IMR-90 (cell line): Measurements from ENCODE around the gene XKR3. TPM values are rescaled to one million over a fixed set of nuclear protein-coding genes. Genes with fewer than 3 reads are reported as not detected.

Experiments used
- ATAC-seq: fragments of 200-7000 bp; cut with Tn5 transposase; 2 replicates; pipeline ENCODE4 v1.9.1; 2020; ENCODE audit warnings: low read depth, mild to moderate bottlenecking, moderate library complexity
- BruUV-seq: library from RNA; stranded (reverse); fragments of 400-500 nt; replicated peaks from 2 replicates; lab custom pipeline; 2021; lab: Mats Ljungman, UMichigan
- CTCF ChIA-PET: fragments of 300-600 bp; formaldehyde crosslinking; extraction: SDS; loops from one replicate; lab custom pipeline; 2021; ENCODE audit warnings: antibody characterized with exemption; lab: Yijun Ruan, JAX
- POLR2A ChIA-PET: fragments of 300-600 bp; sonication (Branson Sonifier 250); formaldehyde crosslinking; loops from one replicate; lab custom pipeline; 2022; ENCODE audit warnings: antibody characterized with exemption; ENCODE audit not compliant: unreplicated experiment; lab: Charles Lee
- DNase-seq: peaks from one replicate; pipeline ENCODE4 v3.0.0; 2013
- H2AFZ ChIP-seq: replicated peaks from 2 replicates; pipeline ENCODE3; 2013; ENCODE audit warnings: low read length, mild to moderate bottlenecking; ENCODE audit not compliant: poor library complexity
- H2AK5ac ChIP-seq: 2 replicates; pipeline ENCODE4 v1.6.1; 2013; ENCODE audit warnings: low read depth, low read length, inconsistent platforms
- H2AK9ac ChIP-seq: replicated peaks from 2 replicates; pipeline ENCODE3; 2013; ENCODE audit warnings: mild to moderate bottlenecking, low read depth, low read length, moderate library complexity; ENCODE audit not compliant: poor library complexity
- H2BK120ac ChIP-seq: 2 replicates; pipeline ENCODE4 v1.6.1; 2013; ENCODE audit warnings: low read depth, low read length, inconsistent platforms
- H2BK15ac ChIP-seq: 3 replicates; pipeline ENCODE4 v1.6.1; 2013; ENCODE audit warnings: low read depth, low read length, inconsistent platforms
- H2BK20ac ChIP-seq: 2 replicates; pipeline ENCODE4 v1.6.1; 2013; ENCODE audit warnings: low read depth, mild to moderate bottlenecking, inconsistent platforms, low read length, moderate library complexity
- H2BK5ac ChIP-seq: 2 replicates; pipeline ENCODE4 v1.6.1; 2013; ENCODE audit warnings: mild to moderate bottlenecking, low read depth, low read length, inconsistent platforms; ENCODE audit not compliant: poor library complexity, severe bottlenecking
- H3K14ac ChIP-seq: replicated peaks from 2 replicates; pipeline ENCODE4 v1.6.1; 2013; ENCODE audit warnings: low read depth, low read length, inconsistent platforms
- H3K18ac ChIP-seq: 2 replicates; pipeline ENCODE4 v1.6.1; 2013; ENCODE audit warnings: low read depth, low read length, control low read depth
- H3K23ac ChIP-seq: 2 replicates; pipeline ENCODE4 v1.6.1; 2013; ENCODE audit warnings: low read depth, low read length, inconsistent platforms
- H3K27ac ChIP-seq: 2 replicates; pipeline ENCODE4 v1.5.1; 2013; ENCODE audit warnings: mild to moderate bottlenecking, control low read depth, low read length; ENCODE audit not compliant: insufficient read depth
- H3K27me3 ChIP-seq: 2 replicates; pipeline ENCODE4 v1.6.1; 2013; ENCODE audit warnings: low read length; ENCODE audit not compliant: control insufficient read depth, insufficient read depth
- H3K36me3 ChIP-seq: 2 replicates; pipeline ENCODE4 v1.6.1; 2013; ENCODE audit warnings: low read length, mixed read lengths; ENCODE audit not compliant: control insufficient read depth, insufficient read depth
- H3K4ac ChIP-seq: 2 replicates; pipeline ENCODE4 v1.6.1; 2013; ENCODE audit warnings: low read depth, low read length, inconsistent platforms
- H3K4me1 ChIP-seq: 2 replicates; pipeline ENCODE4 v1.6.1; 2013; ENCODE audit warnings: low read length, mixed read lengths; ENCODE audit not compliant: control insufficient read depth, insufficient read depth
- H3K4me2 ChIP-seq: 2 replicates; pipeline ENCODE4 v1.6.1; 2013; ENCODE audit warnings: low read depth, mild to moderate bottlenecking, control low read depth, low read length, moderate library complexity
- H3K4me3 ChIP-seq: 2 replicates; pipeline ENCODE4 v1.5.1; 2013; ENCODE audit warnings: low read depth, mild to moderate bottlenecking, control low read depth, low read length, moderate library complexity; ENCODE audit not compliant: insufficient read depth
- H3K56ac ChIP-seq: 2 replicates; pipeline ENCODE4 v1.6.1; 2013; ENCODE audit warnings: low read length, inconsistent platforms; ENCODE audit not compliant: insufficient read depth; ENCODE audit errors: extremely low read depth
- H3K79me1 ChIP-seq, 2 experiments: 2 replicates each; pipeline ENCODE4 v1.6.1; 2013; ENCODE audit warnings: low read length in 2 of 2, inconsistent platforms in 1 of 2, low read depth in 1 of 2
- H3K9ac ChIP-seq: 2 replicates; pipeline ENCODE4 v1.6.1; 2013; ENCODE audit warnings: low read depth, low read length, control low read depth
- H3K9me1 ChIP-seq: 2 replicates; pipeline ENCODE4 v1.6.1; 2013; ENCODE audit warnings: low read length, inconsistent platforms; ENCODE audit not compliant: insufficient read depth
- H3K9me3 ChIP-seq: 2 replicates; pipeline ENCODE4 v1.6.1; 2013; ENCODE audit warnings: low read length; ENCODE audit not compliant: control insufficient read depth, insufficient read depth
- H4K20me1 ChIP-seq: 2 replicates; pipeline ENCODE4 v1.6.1; 2013; ENCODE audit warnings: low read length, inconsistent platforms; ENCODE audit not compliant: insufficient read depth
- H4K5ac ChIP-seq: 2 replicates; pipeline ENCODE4 v1.6.1; 2013; ENCODE audit warnings: mild to moderate bottlenecking, low read depth, low read length, control low read depth
- H4K8ac ChIP-seq, 2 experiments: 2 replicates each; pipeline ENCODE4 v1.6.1; 2013; ENCODE audit warnings: low read depth in 2 of 2, low read length in 2 of 2, control low read depth in 1 of 2, inconsistent platforms in 1 of 2
- H4K91ac ChIP-seq: 2 replicates; pipeline ENCODE4 v1.6.1; 2013; ENCODE audit warnings: low read depth, low read length, inconsistent platforms; ENCODE audit not compliant: insufficient read depth
- BHLHE40 ChIP-seq: fragments of 150-350 bp; IDR thresholded peaks from 2 replicates; pipeline ENCODE4 v1.6.1; 2016; ENCODE audit warnings: mild to moderate bottlenecking, low read depth, low read length
- CEBPB ChIP-seq: IDR thresholded peaks from 2 replicates; pipeline ENCODE4 v1.6.1; 2012; ENCODE audit warnings: low read depth, low read length, improper control_type of control experiment
- CHD1 ChIP-seq: IDR thresholded peaks from 2 replicates; pipeline ENCODE4 v1.6.1; 2012; ENCODE audit warnings: low read depth, low read length, improper control_type of control experiment
- CTCF ChIP-seq: conservative IDR thresholded peaks from 2 replicates; pipeline ENCODE4 v1.5.1; 2012; ENCODE audit warnings: mild to moderate bottlenecking, low read depth, low read length, improper control_type of control experiment
- FOS ChIP-seq: fragments of 150-350 bp; IDR thresholded peaks from 2 replicates; pipeline ENCODE4 v1.6.1; 2016; ENCODE audit warnings: low read depth, low read length
- MAFK ChIP-seq: IDR thresholded peaks from 2 replicates; pipeline ENCODE4 v1.6.1; 2012; ENCODE audit warnings: low read depth, low read length, improper control_type of control experiment
- MAZ ChIP-seq: IDR thresholded peaks from 2 replicates; pipeline ENCODE4 v1.6.1; 2012; ENCODE audit warnings: low read depth, mild to moderate bottlenecking, low read length, improper control_type of control experiment, moderate library complexity, borderline replicate concordance
- MXI1 ChIP-seq: IDR thresholded peaks from 2 replicates; pipeline ENCODE4 v1.6.1; 2012; ENCODE audit warnings: low read depth, mild to moderate bottlenecking, low read length, moderate library complexity, borderline replicate concordance
- NFE2L2 ChIP-seq: fragments of 150-350 bp; IDR thresholded peaks from 2 replicates; pipeline ENCODE4 v1.6.1; 2016; ENCODE audit warnings: low read depth, mild to moderate bottlenecking, low read length
- POLR2A ChIP-seq: IDR thresholded peaks from 2 replicates; pipeline ENCODE4 v1.6.1; 2012; ENCODE audit warnings: mild to moderate bottlenecking, low read depth, low read length
- RAD21 ChIP-seq: IDR thresholded peaks from 2 replicates; pipeline ENCODE4 v1.6.1; 2012; ENCODE audit warnings: low read length, improper control_type of control experiment
- RCOR1 ChIP-seq: IDR thresholded peaks from 2 replicates; pipeline ENCODE4 v1.6.1; 2012; ENCODE audit warnings: mild to moderate bottlenecking, low read length, improper control_type of control experiment; ENCODE audit not compliant: insufficient replicate concordance
- RFX5 ChIP-seq: IDR thresholded peaks from 2 replicates; pipeline ENCODE4 v1.8.0; 2012; ENCODE audit warnings: low read depth, mild to moderate bottlenecking, low read length, moderate library complexity
- SMC3 ChIP-seq: fragments of 150-350 bp; IDR thresholded peaks from 2 replicates; pipeline ENCODE4 v1.6.1; 2016; ENCODE audit warnings: low read depth, mild to moderate bottlenecking, antibody characterized with exemption, low read length, moderate library complexity
- WGBS, 2 experiments: methylation state at CpG; one replicate each; pipeline versions ENCODE4 v1.1.5 to v1.1.7; 2013; ENCODE audit warnings: missing lambda C conversion rate in 2 of 2; ENCODE audit not compliant: insufficient read length in 1 of 2; ENCODE audit errors: extremely low coverage in 2 of 2; 5-methylcytosine and 5-hydroxymethylcytosine counted together
- dilution Hi-C: fragments of 300-500 bp; cut with HindIII; formaldehyde crosslinking; loops from one replicate; pipeline ENCODE4 v1.14.3; 2018; ENCODE audit warnings: low sequenced_read_pairs; ENCODE audit not compliant: unreplicated experiment
- in situ Hi-C: fragments of 300-500 bp; cut with MboI; formaldehyde crosslinking; loops from 3 replicates; pipeline ENCODE4 v1.14.3; 2019; ENCODE audit warnings: low sequenced_read_pairs, inconsistent platforms, mixed read lengths
- intact Hi-C: fragments of 100-400 bp; cut with micrococcal nuclease; formaldehyde crosslinking; loops from 2 replicates; pipeline ENCODE4 v1.10.0; 2022
- polyA plus RNA-seq, 3 experiments: library from polyadenylated mRNA; depleted of rRNA; stranded (reverse); fragments of >200 nt; gene quantifications; 2 replicates each; pipeline ENCODE4 v1.2.3, GENCODE V29; 2012; ENCODE audit warnings: low replicate concordance in 1 of 3
- total RNA-seq: library from RNA; depleted of rRNA; stranded (reverse); fragments of >200 nt; gene quantifications from 2 replicates; pipeline ENCODE4 v1.2.3, GENCODE V29; 2012
- TF ChIP-seq, protein P1 (sequence below): fragments of 150-350 bp; IDR thresholded peaks from 2 replicates; pipeline ENCODE4 v1.6.1; 2016; ENCODE audit warnings: low read depth, mild to moderate bottlenecking, low read length, moderate library complexity, borderline replicate concordance
- TF ChIP-seq, protein P2 (sequence below): fragments of 150-350 bp; IDR thresholded peaks from 2 replicates; pipeline ENCODE4 v1.6.1; 2017; ENCODE audit warnings: mild to moderate bottlenecking, antibody characterized with exemption, low read length, low read depth

The XKR3 gene
- total and polyA plus RNA-seq, 2 of the 4 experiments (the other 2 are of a cell fraction), result not detected

GRCh38 chr22:16793831-16794230 is 31.4 kb downstream of the XKR3 start:
- Histone ChIP-seq H3K9me3 (peaks cover 3% of the 10 kb centered on the region), H2AK5ac (no peak overlapping the region), H3K4me3 (no peak overlapping the region), H2BK15ac (no peak overlapping the region), H4K5ac (no peak overlapping the region), H2BK5ac (no peak overlapping the region), H3K9ac (no peak overlapping the region), H2AFZ (no peak overlapping the region), H3K27me3 (no peaks in the 10 kb centered on the region), H3K4me2 (no peak overlapping the region), H3K14ac (no peak overlapping the region), H3K4ac (no peak overlapping the region), H3K27ac (no peak overlapping the region), H3K36me3 (no peaks in the 10 kb centered on the region), H4K20me1 (no peaks in the 10 kb centered on the region), H4K8ac (no peak overlapping the region), H4K91ac (no peak overlapping the region), H3K56ac (no peak overlapping the region), H3K9me1 (no peaks in the 10 kb centered on the region), H3K79me1 (no peaks in the 10 kb centered on the region), H3K18ac (no peak overlapping the region), H2BK20ac (no peak overlapping the region), H3K23ac (no peak overlapping the region), H2AK9ac (no peak overlapping the region), H2BK120ac (no peak overlapping the region), H3K4me1 (no peaks in the 10 kb centered on the region)
- in situ Hi-C loops (no loop called here), intact Hi-C loops (no loop called here), dilution Hi-C loops (no loop called here)
- ChIA-PET CTCF (no interaction called here), POLR2A (no interaction called here)
- BruUV-seq, result no TSS peak
- no peak for TF ChIP-seq MAFK
- no peak for TF ChIP-seq RAD21
- TF ChIP-seq CHD1, result no peak
- TF ChIP-seq SMC3, result no peak
- no peak for TF ChIP-seq BHLHE40
- no peak for TF ChIP-seq RCOR1
- TF ChIP-seq CTCF, result no peak
- TF ChIP-seq NFE2L2, result no peak
- TF ChIP-seq FOS, result no peak
- no peak for TF ChIP-seq MAZ
- no peak for TF ChIP-seq MXI1
- TF ChIP-seq, protein P1, sequence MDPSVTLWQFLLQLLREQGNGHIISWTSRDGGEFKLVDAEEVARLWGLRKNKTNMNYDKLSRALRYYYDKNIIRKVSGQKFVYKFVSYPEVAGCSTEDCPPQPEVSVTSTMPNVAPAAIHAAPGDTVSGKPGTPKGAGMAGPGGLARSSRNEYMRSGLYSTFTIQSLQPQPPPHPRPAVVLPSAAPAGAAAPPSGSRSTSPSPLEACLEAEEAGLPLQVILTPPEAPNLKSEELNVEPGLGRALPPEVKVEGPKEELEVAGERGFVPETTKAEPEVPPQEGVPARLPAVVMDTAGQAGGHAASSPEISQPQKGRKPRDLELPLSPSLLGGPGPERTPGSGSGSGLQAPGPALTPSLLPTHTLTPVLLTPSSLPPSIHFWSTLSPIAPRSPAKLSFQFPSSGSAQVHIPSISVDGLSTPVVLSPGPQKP, result no peak
- TF ChIP-seq, protein P2, sequence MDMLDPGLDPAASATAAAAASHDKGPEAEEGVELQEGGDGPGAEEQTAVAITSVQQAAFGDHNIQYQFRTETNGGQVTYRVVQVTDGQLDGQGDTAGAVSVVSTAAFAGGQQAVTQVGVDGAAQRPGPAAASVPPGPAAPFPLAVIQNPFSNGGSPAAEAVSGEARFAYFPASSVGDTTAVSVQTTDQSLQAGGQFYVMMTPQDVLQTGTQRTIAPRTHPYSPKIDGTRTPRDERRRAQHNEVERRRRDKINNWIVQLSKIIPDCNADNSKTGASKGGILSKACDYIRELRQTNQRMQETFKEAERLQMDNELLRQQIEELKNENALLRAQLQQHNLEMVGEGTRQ, result no peak
- TF ChIP-seq CEBPB, result no peak
- no peak for TF ChIP-seq RFX5
- no peak for TF ChIP-seq POLR2A
- no peak for DNase-seq
- no peak for ATAC-seq
- no CpG with 5 or more reads among the region's 1 CpG for WGBS, 2 experiments
